GM18909 (cell line): ENCODE measurements around the gene RAD9B.
"Not testable (repeated sequence)": the region's sequence is repeated elsewhere in the genome, so short reads cannot be mapped to it uniquely, and the experiment has no call there.

Experiments
- ATAC-seq: cut with Tn5 transposase; IDR thresholded peaks from one replicate; pipeline ENCODE4 v1.9.1; 2021; ENCODE audit warnings: mild to moderate bottlenecking; ENCODE audit not compliant: unreplicated experiment, poor library complexity

Gene RAD9B

GRCh38 chr12:110520876-110521712 lies 19.0 kb downstream of the RAD9B start:
- ATAC-seq, result not testable (repeated sequence)

GRCh38 chr12:110528277-110528839 lies 26.2 kb downstream of the RAD9B start:
- no peak for ATAC-seq

GRCh38 chr12:110530511-110530910 lies 28.4 kb downstream of the RAD9B start:
- ATAC-seq, result no peak

- peak; percentile 90 for ATAC-seq
Observed at GRCh38 chr12:110531741-110532333, 29.7 kb downstream of the RAD9B start.

GRCh38 chr12:110532644-110533043 lies 30.5 kb downstream of the RAD9B start:
- ATAC-seq, result no peak

- ATAC-seq, result no peak
Observed at GRCh38 chr12:110533607-110534006, 31.5 kb downstream of the RAD9B start.

- ATAC-seq, result no peak
Observed at GRCh38 chr12:110534811-110535210, 32.7 kb downstream of the RAD9B start.

- ATAC-seq, result no peak
Observed at GRCh38 chr12:110536834-110537604, 34.9 kb downstream of the RAD9B start.

- no peak for ATAC-seq
Observed at GRCh38 chr12:110537605-110538409, 35.7 kb downstream of the RAD9B start.

- ATAC-seq, result no peak
Observed at GRCh38 chr12:110538869-110539622, 36.9 kb downstream of the RAD9B start.

- no peak for ATAC-seq
Observed at GRCh38 chr12:110540048-110540447, 37.9 kb downstream of the RAD9B start.

GRCh38 chr12:110543252-110543959 lies 41.3 kb downstream of the RAD9B start:
- ATAC-seq, result no peak

GRCh38 chr12:110543965-110544364 lies 41.8 kb downstream of the RAD9B start:
- no peak for ATAC-seq

GRCh38 chr12:110545259-110545658 lies 43.1 kb downstream of the RAD9B start:
- not testable (repeated sequence) for ATAC-seq

GRCh38 chr12:110545812-110546211 lies 43.7 kb downstream of the RAD9B start:
- no peak for ATAC-seq

GRCh38 chr12:110546339-110546738 lies 44.2 kb downstream of the RAD9B start:
- ATAC-seq, result no peak

- no peak for ATAC-seq
Observed at GRCh38 chr12:110547090-110547489, 45.0 kb downstream of the RAD9B start.

- ATAC-seq, result no peak
Observed at GRCh38 chr12:110548678-110549077, 46.5 kb downstream of the RAD9B start.

GRCh38 chr12:110549716-110550115 lies 47.6 kb downstream of the RAD9B start:
- ATAC-seq, result no peak
